Measurements from ENCODE around the gene LOC101059915.
"Not testable (repeated sequence)": the region's sequence is repeated elsewhere in the genome, so short reads cannot be mapped to it uniquely, and the experiment has no call there.

The LOC101059915 gene

GRCh38 chrX:71644406-71644805 lies 22.9 kb upstream of the LOC101059915 start:
- not testable (repeated sequence) for DNase-seq

GRCh38 chrX:71650333-71650969 lies 16.9 kb upstream of the LOC101059915 start:
- DNase-seq: no peak

- DNase-seq: peak; percentile 46
Observed at GRCh38 chrX:71652405-71652804, 14.9 kb upstream of the LOC101059915 start.

GRCh38 chrX:71653344-71653743 lies 14.0 kb upstream of the LOC101059915 start:
- DNase-seq: no peak

- DNase-seq: no peak
Observed at GRCh38 chrX:71657267-71657666, 10.1 kb upstream of the LOC101059915 start.

GRCh38 chrX:71659342-71659741 lies 8.0 kb upstream of the LOC101059915 start:
- DNase-seq: no peak

GRCh38 chrX:71659959-71660358 lies 7.4 kb upstream of the LOC101059915 start:
- DNase-seq: no peak

GRCh38 chrX:71660562-71661416 lies 6.6 kb upstream of the LOC101059915 start:
- no peak for DNase-seq

GRCh38 chrX:71661919-71662318 lies 5.4 kb upstream of the LOC101059915 start:
- DNase-seq: no peak

- not testable (repeated sequence) for DNase-seq
Observed at GRCh38 chrX:71662654-71663053, 4.7 kb upstream of the LOC101059915 start.

GRCh38 chrX:71663238-71663637 lies 4.1 kb upstream of the LOC101059915 start:
- not testable (repeated sequence) for DNase-seq

GRCh38 chrX:71664202-71664601 lies 3.1 kb upstream of the LOC101059915 start:
- not testable (repeated sequence) for DNase-seq

- no peak for DNase-seq
Observed at GRCh38 chrX:71664889-71665491, 2.4 kb upstream of the LOC101059915 start.

- DNase-seq: no peak
Observed at GRCh38 chrX:71665747-71666146, 1.6 kb upstream of the LOC101059915 start.

GRCh38 chrX:71666240-71667223 lies 814 bp upstream of the LOC101059915 start:
- no peak for DNase-seq

- no peak for DNase-seq
Observed at GRCh38 chrX:71668248-71668595, 876 bp downstream of the LOC101059915 start.

- DNase-seq: no peak
Observed at GRCh38 chrX:71669492-71669891, 2.1 kb downstream of the LOC101059915 start.

GRCh38 chrX:71669947-71670346 lies 2.6 kb downstream of the LOC101059915 start:
- not testable (repeated sequence) for DNase-seq

- no peak for DNase-seq
Observed at GRCh38 chrX:71671043-71671780, 3.9 kb downstream of the LOC101059915 start.

GRCh38 chrX:71671938-71672337 lies 4.6 kb downstream of the LOC101059915 start:
- no peak for DNase-seq

- not testable (repeated sequence) for DNase-seq
Observed at GRCh38 chrX:71675636-71676035, 8.3 kb downstream of the LOC101059915 start.

Measured in fibroblast of skin of scalp (primary cell).